MCF 10A (cell line): ENCODE measurements around the gene SNX4. TPM values are rescaled to one million over a fixed set of nuclear protein-coding genes. Genes with fewer than 3 reads are reported as not detected.

Experiments
- BruUV-seq: library from RNA; stranded (reverse); fragments of 400-500 nt; replicated peaks from 2 replicates; lab custom pipeline; 2021; lab: Mats Ljungman, UMichigan
- CTCF ChIA-PET: fragments of 300-600 bp; sonication (Branson Sonifier 250); formaldehyde crosslinking; extraction: SDS; loops from one replicate; lab custom pipeline; 2021; ENCODE audit warnings: antibody characterized with exemption, inconsistent platforms; lab: Yijun Ruan, JAX
- POLR2A ChIA-PET: fragments of 300-600, 350-650 bp; sonication (Branson Sonifier 250); formaldehyde crosslinking; extraction: SDS; loops from one replicate; lab custom pipeline; 2020; ENCODE audit warnings: antibody characterized with exemption, inconsistent platforms; lab: Yijun Ruan, JAX
- DNase-seq: peaks from one replicate; pipeline ENCODE4 v3.0.0-alpha.2; 2018; ENCODE audit not compliant: unreplicated experiment
- H3K27ac Mint-ChIP-seq: one replicate; pipeline ENCODE4 v1.8.0; 2022; ENCODE audit warnings: mild to moderate bottlenecking, low read depth, mixed read lengths; ENCODE audit not compliant: unreplicated experiment
- H3K27me3 Mint-ChIP-seq: one replicate; pipeline ENCODE4 v1.8.0; 2022; ENCODE audit warnings: mixed read lengths; ENCODE audit not compliant: insufficient read depth, unreplicated experiment
- H3K36me3 Mint-ChIP-seq: one replicate; pipeline ENCODE4 v1.8.0; 2022; ENCODE audit warnings: mild to moderate bottlenecking, moderate library complexity, mixed read lengths; ENCODE audit not compliant: insufficient read depth, unreplicated experiment
- H3K4me1 Mint-ChIP-seq: one replicate; pipeline ENCODE4 v1.8.0; 2022; ENCODE audit warnings: mixed read lengths; ENCODE audit not compliant: insufficient read depth, unreplicated experiment
- H3K4me3 Mint-ChIP-seq: one replicate; pipeline ENCODE4 v1.8.0; 2022; ENCODE audit warnings: mild to moderate bottlenecking, moderate library complexity, mixed read lengths; ENCODE audit not compliant: unreplicated experiment
- H3K9me3 Mint-ChIP-seq: one replicate; pipeline ENCODE4 v1.8.0; 2022; ENCODE audit warnings: mixed read lengths; ENCODE audit not compliant: unreplicated experiment
- CTCF ChIP-seq: fragments of 200-600 bp; IDR thresholded peaks from one replicate; pipeline ENCODE4 v1.8.0; 2022; ENCODE audit warnings: antibody characterized with exemption, mild to moderate bottlenecking; ENCODE audit not compliant: unreplicated experiment
- intact Hi-C: fragments of 100-400 bp; cut with micrococcal nuclease; formaldehyde crosslinking; loops from 2 replicates; pipeline ENCODE4 v1.14.1; 2022
- total RNA-seq: library from RNA; stranded (reverse); gene quantifications from 2 replicates; pipeline ENCODE4 v1.2.3, GENCODE V29; 2022

The SNX4 gene
- total RNA-seq, 1 experiment from 2014 or later = 20.4 TPM

- H3K27me3 Mint-ChIP-seq = no peaks in the 10 kb centered on the region
- no TSS peak for BruUV-seq
- H3K27ac Mint-ChIP-seq = no peak overlapping the region
- TF ChIP-seq CTCF = no peak
- peaks cover 13% of the 10 kb centered on the region for H3K4me1 Mint-ChIP-seq
- no peak for DNase-seq
- ChIA-PET CTCF (interaction anchor here (0.7 kb wide), 1 partner anchor 113 kb away, joined by 3 read pairs; no protein-coding TSS in a partner anchor), POLR2A (interaction anchor here (1.0 kb wide), 1 partner anchor 11 kb away, joined by 3 read pairs; no protein-coding TSS in a partner anchor)
- H3K36me3 Mint-ChIP-seq = peaks cover 57% of the 10 kb centered on the region
- intact Hi-C loops = no loop called here
- no peaks in the 10 kb centered on the region for H3K9me3 Mint-ChIP-seq
- H3K4me3 Mint-ChIP-seq = no peak overlapping the region
These were observed 12.9 kb downstream of the SNX4 start for GRCh38 chr3:125507128-125507527.

- H3K27ac Mint-ChIP-seq = no peak overlapping the region
- H3K4me1 Mint-ChIP-seq = no peaks in the 10 kb centered on the region
- CTCF ChIA-PET = interaction anchor here (0.6 kb wide), 1 partner anchor 23 kb away, joined by 5 read pairs; no protein-coding TSS in a partner anchor
These were observed 21.4 kb downstream of the SNX4 start for GRCh38 chr3:125498630-125499029.

GRCh38 chr3:125496701-125497100 is 23.3 kb downstream of the SNX4 start:
- intact Hi-C loops = no loop called here
- no peak for TF ChIP-seq CTCF
- no TSS peak for BruUV-seq
- no peak for DNase-seq
- H3K4me1 Mint-ChIP-seq = no peaks in the 10 kb centered on the region
- H3K4me3 Mint-ChIP-seq = no peak overlapping the region
- ChIA-PET CTCF (interaction anchor here (0.6 kb wide), 1 partner anchor 9 kb away, joined by 4 read pairs; no protein-coding TSS in a partner anchor), POLR2A (interaction anchor here (1.3 kb wide), 1 partner anchor 23 kb away, joined by 3 read pairs; no protein-coding TSS in a partner anchor)
- H3K27me3 Mint-ChIP-seq = no peaks in the 10 kb centered on the region
- no peak overlapping the region for H3K27ac Mint-ChIP-seq
- peaks cover 62% of the 10 kb centered on the region for H3K36me3 Mint-ChIP-seq
- H3K9me3 Mint-ChIP-seq = no peaks in the 10 kb centered on the region

More at GRCh38 chr3:125498630-125499029, 21.4 kb downstream of the SNX4 start:
- no peak for DNase-seq
- POLR2A ChIA-PET = no interaction called here
- H3K36me3 Mint-ChIP-seq = peaks cover 58% of the 10 kb centered on the region
- no TSS peak for BruUV-seq
- no peaks in the 10 kb centered on the region for H3K27me3 Mint-ChIP-seq
- H3K4me3 Mint-ChIP-seq = no peak overlapping the region
- intact Hi-C loops = no loop called here
- H3K9me3 Mint-ChIP-seq = no peaks in the 10 kb centered on the region
- TF ChIP-seq CTCF = no peak

GRCh38 chr3:125482406-125482805 is 37.6 kb downstream of the SNX4 start:
- POLR2A ChIA-PET = interaction anchor here (1.1 kb wide), 1 partner anchor 38 kb away, joined by 4 read pairs; the partner anchor contains the start of gene SNX4

More at GRCh38 chr3:125482406-125482805, 37.6 kb downstream of the SNX4 start:
- Mint-ChIP-seq H3K9me3 (no peaks in the 10 kb centered on the region), H3K4me1 (no peaks in the 10 kb centered on the region), H3K27ac (no peak overlapping the region), H3K4me3 (no peak overlapping the region), H3K27me3 (no peaks in the 10 kb centered on the region), H3K36me3 (peaks cover 10% of the 10 kb centered on the region)
- intact Hi-C loops = no loop called here
- CTCF ChIA-PET = interaction anchor here (0.6 to 2.5 kb wide), 3 partner anchors 16 to 487 kb away, joined by 3 to 8 read pairs (median 5); no protein-coding TSS in a partner anchor
- BruUV-seq = no TSS peak
- no peak for DNase-seq
- no peak for TF ChIP-seq CTCF
